ENCODE results near the gene PAK5. TPM values are rescaled to one million over a fixed set of nuclear protein-coding genes. Genes with fewer than 3 reads are reported as not detected.

Gene PAK5
- total RNA-seq, 1 donor from 2014 or later, result 0.16 TPM

DNA sequence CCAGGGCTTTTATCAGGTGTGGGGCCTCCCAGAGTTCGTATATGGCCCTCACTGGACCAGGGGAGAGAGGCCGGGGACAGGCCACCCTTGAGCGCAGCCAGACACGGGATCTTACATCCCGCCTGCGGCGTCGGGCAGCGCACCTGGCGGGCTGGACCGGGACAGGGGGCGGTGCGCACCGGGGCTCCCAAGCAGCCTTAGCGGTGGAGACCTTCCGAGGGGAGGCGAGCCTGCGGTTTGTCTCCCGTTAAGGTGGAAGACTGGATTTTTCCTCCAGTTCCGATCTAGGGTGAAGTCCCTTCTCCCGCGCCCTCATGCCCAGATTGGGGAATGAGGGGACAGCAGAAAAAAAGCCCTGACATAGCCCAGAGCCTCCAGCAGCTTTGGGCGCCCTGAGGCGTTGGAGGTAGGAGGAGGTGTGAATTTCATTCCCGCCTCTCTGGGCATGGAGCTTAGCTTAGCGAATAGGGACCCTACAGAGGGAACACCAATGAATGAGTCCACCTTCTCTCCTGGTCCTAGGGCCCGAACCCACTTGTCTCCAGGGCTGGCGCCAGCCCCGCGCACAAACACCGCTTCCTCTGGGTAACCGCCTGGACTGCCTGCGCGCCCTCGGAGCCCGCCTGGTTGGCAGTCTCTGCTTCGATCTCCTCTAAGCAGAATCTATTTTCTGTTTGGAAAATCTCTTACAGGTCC lies 331.2 kb downstream of the PAK5 start:
- H3K36me3 Mint-ChIP-seq (ENCODE audit: low read depth, unreplicated experiment), result peaks cover 1% of the 10 kb centered on the region
- Histone ChIP-seq H2AFZ (ENCODE audit: low read depth, low read length) (no peak overlapping the region), H3K27ac (ENCODE audit: low read depth, low read length) (no peak overlapping the region), H3K9me3 (ENCODE audit: insufficient read depth, low read depth, low read length) (no peaks in the 10 kb centered on the region), H3K4me2 (ENCODE audit: low read length) (peak overlapping the region; percentile 36), H3K36me3 (ENCODE audit: insufficient read depth, low read length) (no peaks in the 10 kb centered on the region), H3K4me1 (ENCODE audit: insufficient read depth, low read length) (no peaks in the 10 kb centered on the region), H3K9ac (ENCODE audit: low read length) (no peak overlapping the region), H3K27me3 (ENCODE audit: insufficient read depth, low read length) (peaks cover 54% of the 10 kb centered on the region), H3K4me3 (ENCODE audit: insufficient read depth, low read depth, low read length) (no peak overlapping the region), H4K20me1 (ENCODE audit: insufficient read depth, low read length) (no peaks in the 10 kb centered on the region), H3K79me2 (ENCODE audit: insufficient read depth, low read length) (no peaks in the 10 kb centered on the region)
- no peak overlapping the region for H3K4me3 Mint-ChIP-seq (ENCODE audit: unreplicated experiment)
- H3K4me1 Mint-ChIP-seq (ENCODE audit: low read depth, unreplicated experiment), result no peaks in the 10 kb centered on the region
- peaks cover 23% of the 10 kb centered on the region for H3K27me3 Mint-ChIP-seq (ENCODE audit: low read depth, unreplicated experiment)
- DNase-seq (ENCODE audit: low read depth) (no peak), FAIRE-seq (no peak)
- no peak overlapping the region for H3K27ac Mint-ChIP-seq (ENCODE audit: unreplicated experiment)
- H3K9me3 Mint-ChIP-seq (ENCODE audit: unreplicated experiment), result no peaks in the 10 kb centered on the region
- TF ChIP-seq CTCF (IDR thresholded peaks at IDR 0.05; ENCODE audit: insufficient read depth, low read depth, low read length), result no peak
- TF ChIP-seq EZH2 (IDR thresholded peaks at IDR 0.05; ENCODE audit: insufficient read depth, low read length), result peak; percentile 48

- DNase-seq (ENCODE audit: low read depth), result no peak
- no peaks in the 10 kb centered on the region for H4K20me1 ChIP-seq (ENCODE audit: insufficient read depth, low read length)
- no peak overlapping the region for H3K9ac ChIP-seq (ENCODE audit: low read length)
- H3K4me1 ChIP-seq (ENCODE audit: insufficient read depth, low read length), result no peaks in the 10 kb centered on the region
- H3K9me3 ChIP-seq (ENCODE audit: insufficient read depth, low read depth, low read length), result no peaks in the 10 kb centered on the region
- peaks cover 23% of the 10 kb centered on the region for H3K27me3 Mint-ChIP-seq (ENCODE audit: low read depth, unreplicated experiment)
- peak overlapping the region; percentile 63 for H3K4me2 ChIP-seq (ENCODE audit: low read length)
- H2AFZ ChIP-seq (ENCODE audit: low read depth, low read length), result peak overlapping the region; percentile 24
- no peak overlapping the region for H3K4me3 Mint-ChIP-seq (ENCODE audit: unreplicated experiment)
- no peaks in the 10 kb centered on the region for H3K36me3 ChIP-seq (ENCODE audit: insufficient read depth, low read length)
- TF ChIP-seq CTCF (IDR thresholded peaks at IDR 0.05; ENCODE audit: insufficient read depth, low read depth, low read length) (no peak), EZH2 (IDR thresholded peaks at IDR 0.05; ENCODE audit: insufficient read depth, low read length) (peak; percentile 66)
- peaks cover 1% of the 10 kb centered on the region for H3K36me3 Mint-ChIP-seq (ENCODE audit: low read depth, unreplicated experiment)
- H3K27me3 ChIP-seq (ENCODE audit: insufficient read depth, low read length), result peaks cover 54% of the 10 kb centered on the region
- H3K27ac Mint-ChIP-seq (ENCODE audit: unreplicated experiment), result no peak overlapping the region
- no peaks in the 10 kb centered on the region for H3K9me3 Mint-ChIP-seq (ENCODE audit: unreplicated experiment)
- no peaks in the 10 kb centered on the region for H3K4me1 Mint-ChIP-seq (ENCODE audit: low read depth, unreplicated experiment)
- no peak overlapping the region for H3K4me3 ChIP-seq (ENCODE audit: insufficient read depth, low read depth, low read length)
- no peak for FAIRE-seq
- no peaks in the 10 kb centered on the region for H3K79me2 ChIP-seq (ENCODE audit: insufficient read depth, low read length)
- no peak overlapping the region for H3K27ac ChIP-seq (ENCODE audit: low read depth, low read length)
Measured at GRCh38 chr20:9506964-9507369, 331.9 kb downstream of the PAK5 start.

- Histone ChIP-seq H4K20me1 (ENCODE audit: insufficient read depth, low read length) (no peaks in the 10 kb centered on the region), H3K4me2 (ENCODE audit: low read length) (peak overlapping the region; percentile 63), H3K27me3 (ENCODE audit: insufficient read depth, low read length) (peaks cover 50% of the 10 kb centered on the region), H3K79me2 (ENCODE audit: insufficient read depth, low read length) (no peaks in the 10 kb centered on the region), H3K4me1 (ENCODE audit: insufficient read depth, low read length) (no peaks in the 10 kb centered on the region), H2AFZ (ENCODE audit: low read depth, low read length) (peak overlapping the region; percentile 34), H3K9ac (ENCODE audit: low read length) (no peak overlapping the region), H3K9me3 (ENCODE audit: insufficient read depth, low read depth, low read length) (no peaks in the 10 kb centered on the region), H3K36me3 (ENCODE audit: insufficient read depth, low read length) (no peaks in the 10 kb centered on the region), H3K4me3 (ENCODE audit: insufficient read depth, low read depth, low read length) (no peak overlapping the region), H3K27ac (ENCODE audit: low read depth, low read length) (no peak overlapping the region)
- H3K4me1 Mint-ChIP-seq (ENCODE audit: low read depth, unreplicated experiment), result no peaks in the 10 kb centered on the region
- peaks cover 1% of the 10 kb centered on the region for H3K36me3 Mint-ChIP-seq (ENCODE audit: low read depth, unreplicated experiment)
- DNase-seq (ENCODE audit: low read depth), result no peak
- no peak overlapping the region for H3K27ac Mint-ChIP-seq (ENCODE audit: unreplicated experiment)
- H3K9me3 Mint-ChIP-seq (ENCODE audit: unreplicated experiment), result no peaks in the 10 kb centered on the region
- H3K27me3 Mint-ChIP-seq (ENCODE audit: low read depth, unreplicated experiment), result peaks cover 22% of the 10 kb centered on the region
- TF ChIP-seq EZH2 (IDR thresholded peaks at IDR 0.05; ENCODE audit: insufficient read depth, low read length) (no peak), CTCF (IDR thresholded peaks at IDR 0.05; ENCODE audit: insufficient read depth, low read depth, low read length) (no peak)
- no peak for FAIRE-seq
- H3K4me3 Mint-ChIP-seq (ENCODE audit: unreplicated experiment), result no peak overlapping the region
Measured at GRCh38 chr20:9506280-9506821, 332.5 kb downstream of the PAK5 start.
